Measurements from ENCODE around the gene ZNF774.

DNA sequence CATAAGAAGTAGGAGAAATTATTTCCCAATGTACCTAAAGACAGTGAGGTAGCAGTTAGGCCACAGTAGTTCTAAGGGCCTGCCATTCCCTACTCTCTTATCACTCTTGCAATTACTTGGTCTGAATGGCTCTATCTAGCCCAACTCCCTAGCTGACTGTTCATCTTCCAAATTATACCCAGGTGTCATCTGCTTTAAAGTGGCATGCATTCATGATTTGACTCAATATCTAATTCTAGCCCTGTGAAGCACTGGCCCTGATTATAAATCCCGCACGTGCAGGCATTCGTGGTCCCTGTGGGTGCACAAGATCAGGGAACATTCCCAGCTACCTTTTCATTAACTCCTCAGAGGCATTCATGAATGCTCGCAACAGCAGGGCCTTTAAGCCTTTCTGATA, 43.1 kb upstream of the ZNF774 start:
- TF ChIP-seq, protein P1, sequence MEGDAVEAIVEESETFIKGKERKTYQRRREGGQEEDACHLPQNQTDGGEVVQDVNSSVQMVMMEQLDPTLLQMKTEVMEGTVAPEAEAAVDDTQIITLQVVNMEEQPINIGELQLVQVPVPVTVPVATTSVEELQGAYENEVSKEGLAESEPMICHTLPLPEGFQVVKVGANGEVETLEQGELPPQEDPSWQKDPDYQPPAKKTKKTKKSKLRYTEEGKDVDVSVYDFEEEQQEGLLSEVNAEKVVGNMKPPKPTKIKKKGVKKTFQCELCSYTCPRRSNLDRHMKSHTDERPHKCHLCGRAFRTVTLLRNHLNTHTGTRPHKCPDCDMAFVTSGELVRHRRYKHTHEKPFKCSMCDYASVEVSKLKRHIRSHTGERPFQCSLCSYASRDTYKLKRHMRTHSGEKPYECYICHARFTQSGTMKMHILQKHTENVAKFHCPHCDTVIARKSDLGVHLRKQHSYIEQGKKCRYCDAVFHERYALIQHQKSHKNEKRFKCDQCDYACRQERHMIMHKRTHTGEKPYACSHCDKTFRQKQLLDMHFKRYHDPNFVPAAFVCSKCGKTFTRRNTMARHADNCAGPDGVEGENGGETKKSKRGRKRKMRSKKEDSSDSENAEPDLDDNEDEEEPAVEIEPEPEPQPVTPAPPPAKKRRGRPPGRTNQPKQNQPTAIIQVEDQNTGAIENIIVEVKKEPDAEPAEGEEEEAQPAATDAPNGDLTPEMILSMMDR (IDR thresholded peaks at IDR 0.05): no peak
- TF ChIP-seq EP300 (IDR thresholded peaks at IDR 0.05) (no peak), POLR2A (IDR thresholded peaks at IDR 0.05) (no peak), POLR2AphosphoS5 (IDR thresholded peaks at IDR 0.05) (no peak)
